Right atrium auricular region (tissue), 2 donors: ENCODE results near the gene PDAP1. TPM values are rescaled to one million over a fixed set of nuclear protein-coding genes. Genes with fewer than 3 reads are reported as not detected.
A peak's percentile ranks its signal among the peaks of the same experiment; 100 is the strongest.
"Not testable (repeated sequence)": the region's sequence is repeated elsewhere in the genome, so short reads cannot be mapped to it uniquely, and the experiment has no call there.

Experiments
- DNase-seq: peaks from one replicate; pipeline ENCODE4 v3.0.0-alpha.2; 2019; ENCODE audit warnings: low spot score
- H3K27ac ChIP-seq, 2 donors: fragments of 200-600 bp; sonication (generic); 1 replicate in 1 of 2; 2 replicates in 1 of 2; pipeline ENCODE4 v1.5.1; 2016 to 2019
- H3K27me3 ChIP-seq, 2 donors: fragments of 200-600 bp; sonication (generic); one replicate each; pipeline versions ENCODE4 v1.5.1 to v1.6.0; 2017 to 2019
- H3K36me3 ChIP-seq: fragments of 200-600 bp; sonication (generic); one replicate; pipeline ENCODE4 v1.5.1; 2016
- H3K4me1 ChIP-seq, 2 donors: fragments of 200-600 bp; sonication (generic); one replicate each; pipeline versions ENCODE4 v1.5.1 to v1.6.0; 2017 to 2019
- H3K4me3 ChIP-seq, 2 donors: fragments of 200-600 bp; sonication (generic); 1 replicate in 1 of 2; 2 replicates in 1 of 2; pipeline ENCODE4 v1.5.1; 2017 to 2019; ENCODE audit warnings: mild to moderate bottlenecking in 1 of 2, moderate library complexity in 1 of 2
- H3K9me3 ChIP-seq, 2 donors: fragments of 200-600 bp; sonication (generic); one replicate each; pipeline ENCODE4 v1.5.1; 2019
- CTCF ChIP-seq, 2 donors: fragments of 200-600 bp; sonication (generic); IDR thresholded peaks; one replicate each; pipeline ENCODE4 v1.5.1; 2019; ENCODE audit warnings: antibody characterized with exemption in 2 of 2
- total RNA-seq, 2 donors: library from RNA; depleted of rRNA; stranded (reverse); fragments of >200 nt; gene quantifications; one replicate each; pipeline ENCODE4 v1.1.0, GENCODE V29; 2016

The PDAP1 gene
- total RNA-seq, 2 donors from 2014 or later: 70.9 to 93.3 TPM

- TF ChIP-seq CTCF (IDR thresholded peaks at IDR 0.05): no peak
- H3K36me3 ChIP-seq: peaks cover 87% of the 10 kb centered on the region
These were observed 45.1 kb downstream of the PDAP1 start for GRCh38 chr7:99363286-99363685.

GRCh38 chr7:99362801-99363200 is 45.6 kb downstream of the PDAP1 start:
- DNase-seq: no peak
- TF ChIP-seq CTCF (IDR thresholded peaks at IDR 0.05): no peak
- H3K36me3 ChIP-seq: peaks cover 91% of the 10 kb centered on the region

More at GRCh38 chr7:99363286-99363685, 45.1 kb downstream of the PDAP1 start:
- Histone ChIP-seq H3K27ac (no peak overlapping the region), H3K4me1 (no peaks in the 10 kb centered on the region), H3K27me3 (no peaks in the 10 kb centered on the region), H3K9me3 (no peaks in the 10 kb centered on the region), H3K4me3 (no peak overlapping the region)
- DNase-seq: no peak

GRCh38 chr7:99359465-99360154 is 48.8 kb downstream of the PDAP1 start:
- no peak for DNase-seq
- TF ChIP-seq CTCF (IDR thresholded peaks at IDR 0.05): no peak
- no peaks in the 10 kb centered on the region for H3K4me1 ChIP-seq
- H3K27ac ChIP-seq: no peak overlapping the region
- H3K4me3 ChIP-seq: no peak overlapping the region
- no peaks in the 10 kb centered on the region for H3K9me3 ChIP-seq
- peaks cover 95% of the 10 kb centered on the region for H3K36me3 ChIP-seq
- H3K27me3 ChIP-seq: no peaks in the 10 kb centered on the region

More at GRCh38 chr7:99362801-99363200, 45.6 kb downstream of the PDAP1 start:
- H3K27ac ChIP-seq: no peak overlapping the region
- H3K27me3 ChIP-seq: no peaks in the 10 kb centered on the region
- H3K4me1 ChIP-seq: no peaks in the 10 kb centered on the region
- no peak overlapping the region for H3K4me3 ChIP-seq
- no peaks in the 10 kb centered on the region for H3K9me3 ChIP-seq

- H3K4me3 ChIP-seq, H3K9me3 ChIP-seq, DNase-seq, H3K27me3 ChIP-seq, H3K4me1 ChIP-seq, H3K27ac ChIP-seq: not testable (repeated sequence)
- peaks cover 95% of the 10 kb centered on the region for H3K36me3 ChIP-seq
These were observed 49.9 kb downstream of the PDAP1 start for GRCh38 chr7:99358521-99358920.

- no peaks in the 10 kb centered on the region for H3K4me1 ChIP-seq
- H3K36me3 ChIP-seq: peaks cover 95% of the 10 kb centered on the region
- no peak overlapping the region for H3K4me3 ChIP-seq
- TF ChIP-seq CTCF (IDR thresholded peaks at IDR 0.05): no peak
- peak overlapping the region in 1 of 2 donors; percentile 9 for H3K27ac ChIP-seq
- no peaks in the 10 kb centered on the region for H3K9me3 ChIP-seq
- no peak for DNase-seq
- no peaks in the 10 kb centered on the region for H3K27me3 ChIP-seq
These were observed 50.5 kb downstream of the PDAP1 start for GRCh38 chr7:99357701-99358490.

- H3K27ac ChIP-seq: no peak overlapping the region
- no peaks in the 10 kb centered on the region for H3K9me3 ChIP-seq
- DNase-seq: no peak
- no peaks in the 10 kb centered on the region for H3K27me3 ChIP-seq
- no peak for TF ChIP-seq CTCF (IDR thresholded peaks at IDR 0.05)
- peaks cover 93% of the 10 kb centered on the region for H3K36me3 ChIP-seq
- no peak overlapping the region for H3K4me3 ChIP-seq
- no peaks in the 10 kb centered on the region for H3K4me1 ChIP-seq
These were observed 53.3 kb downstream of the PDAP1 start for GRCh38 chr7:99355098-99355497.
